Thymus (tissue), 11 donors: ENCODE measurements around the gene FOXG1. TPM values are rescaled to one million over a fixed set of nuclear protein-coding genes. Genes with fewer than 3 reads are reported as not detected.

Experiments used
- DNase-seq, 9 donors: peaks; one replicate each; pipeline ENCODE4 v3.0.0-alpha.2; 2013; ENCODE audit warnings: low spot score in 9 of 9, low read depth in 6 of 9, missing footprints in 1 of 9
- H3K27ac ChIP-seq, 2 donors: one replicate each; pipeline ENCODE4 v1.5.1; 2013; ENCODE audit warnings: control low read depth in 1 of 2, low read depth in 1 of 2, low read length in 1 of 2, mild to moderate bottlenecking in 1 of 2, moderate library complexity in 1 of 2
- H3K27me3 ChIP-seq, 2 donors: one replicate each; pipeline ENCODE4 v1.5.1; 2013; ENCODE audit warnings: low read length in 1 of 2; ENCODE audit not compliant: control insufficient read depth in 2 of 2, insufficient read depth in 1 of 2
- H3K36me3 ChIP-seq, 2 donors: one replicate each; pipeline ENCODE4 v1.5.1; 2013; ENCODE audit warnings: low read length in 1 of 2, mild to moderate bottlenecking in 1 of 2, moderate library complexity in 1 of 2; ENCODE audit not compliant: control insufficient read depth in 2 of 2, insufficient read depth in 2 of 2
- H3K4me1 ChIP-seq, 2 donors: one replicate each; pipeline ENCODE4 v1.5.1; 2013; ENCODE audit warnings: low read length in 2 of 2; ENCODE audit not compliant: control insufficient read depth in 2 of 2, insufficient read depth in 2 of 2
- H3K4me3 ChIP-seq, 2 donors: one replicate each; pipeline ENCODE4 v1.5.1; 2013; ENCODE audit warnings: low read length in 2 of 2, control low read depth in 1 of 2, mild to moderate bottlenecking in 1 of 2
- H3K9me3 ChIP-seq, 2 donors: one replicate each; pipeline ENCODE4 v1.5.1; 2013; ENCODE audit warnings: low read length in 1 of 2, mild to moderate bottlenecking in 1 of 2; ENCODE audit not compliant: control insufficient read depth in 2 of 2, insufficient read depth in 1 of 2
- WGBS: extraction: QIAGEN DNeasy Blood & Tissue Kit; methylation state at CpG from one replicate; pipeline ENCODE4 v1.1.7; 2013; 5-methylcytosine and 5-hydroxymethylcytosine counted together
- polyA plus RNA-seq: library from polyadenylated mRNA; stranded (reverse); fragments of 200-250 nt; gene quantifications from one replicate; pipeline ENCODE4 v1.2.3, GENCODE V29; 2013
- total RNA-seq: library from RNA; stranded (reverse); fragments of 120-200 nt; gene quantifications from one replicate; pipeline ENCODE4 v1.2.4, GENCODE V29; 2013
- donor health status: healthy.

Gene FOXG1
- total and polyA plus RNA-seq, 2 donors, result 1.9 to 11.4 TPM

DNA sequence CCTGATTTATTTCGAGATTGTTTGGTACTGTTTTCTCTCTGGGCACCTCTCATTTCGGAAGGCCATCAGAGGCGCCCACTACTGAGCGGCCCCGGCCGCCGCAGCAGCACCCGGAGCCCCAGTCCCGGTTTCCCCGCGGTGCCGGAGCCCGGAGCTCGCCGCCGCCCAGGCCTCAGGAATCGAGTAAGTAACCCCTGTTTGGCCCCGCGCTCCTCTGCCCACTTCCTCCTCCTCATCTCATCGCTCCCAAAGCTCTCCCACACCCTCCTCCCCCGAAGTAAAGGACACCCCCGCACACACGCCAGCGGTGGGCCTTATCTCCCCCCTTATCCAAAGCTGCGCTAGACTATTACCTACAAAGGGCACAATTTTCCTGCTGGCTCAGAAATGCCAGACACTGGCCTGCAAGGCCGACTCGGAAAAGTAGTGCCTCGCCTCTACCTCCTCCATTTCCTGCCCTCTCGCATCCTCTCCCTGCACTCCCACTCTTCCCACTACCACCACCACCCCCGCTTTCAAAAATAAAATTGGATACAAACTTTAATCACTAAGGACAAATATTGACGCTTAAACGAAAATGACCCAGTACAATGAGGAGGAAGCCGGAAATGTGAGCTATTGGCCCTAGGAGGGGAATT is 637 bp upstream of the FOXG1 start:
- Histone ChIP-seq H3K4me1 (no peaks in the 10 kb centered on the region), H3K27ac (peak overlapping the region; percentile 59 to 86), H3K9me3 (peaks cover 0 to 5% of the 10 kb centered on the region in 2 donors), H3K27me3 (peaks cover 65 to 79% of the 10 kb centered on the region in 2 donors), H3K4me3 (peak overlapping the region; percentile 29 to 37), H3K36me3 (no peaks in the 10 kb centered on the region)
- 2% methylated on average over 33 of the region's 33 CpGs for WGBS
- no peak for DNase-seq

DNA sequence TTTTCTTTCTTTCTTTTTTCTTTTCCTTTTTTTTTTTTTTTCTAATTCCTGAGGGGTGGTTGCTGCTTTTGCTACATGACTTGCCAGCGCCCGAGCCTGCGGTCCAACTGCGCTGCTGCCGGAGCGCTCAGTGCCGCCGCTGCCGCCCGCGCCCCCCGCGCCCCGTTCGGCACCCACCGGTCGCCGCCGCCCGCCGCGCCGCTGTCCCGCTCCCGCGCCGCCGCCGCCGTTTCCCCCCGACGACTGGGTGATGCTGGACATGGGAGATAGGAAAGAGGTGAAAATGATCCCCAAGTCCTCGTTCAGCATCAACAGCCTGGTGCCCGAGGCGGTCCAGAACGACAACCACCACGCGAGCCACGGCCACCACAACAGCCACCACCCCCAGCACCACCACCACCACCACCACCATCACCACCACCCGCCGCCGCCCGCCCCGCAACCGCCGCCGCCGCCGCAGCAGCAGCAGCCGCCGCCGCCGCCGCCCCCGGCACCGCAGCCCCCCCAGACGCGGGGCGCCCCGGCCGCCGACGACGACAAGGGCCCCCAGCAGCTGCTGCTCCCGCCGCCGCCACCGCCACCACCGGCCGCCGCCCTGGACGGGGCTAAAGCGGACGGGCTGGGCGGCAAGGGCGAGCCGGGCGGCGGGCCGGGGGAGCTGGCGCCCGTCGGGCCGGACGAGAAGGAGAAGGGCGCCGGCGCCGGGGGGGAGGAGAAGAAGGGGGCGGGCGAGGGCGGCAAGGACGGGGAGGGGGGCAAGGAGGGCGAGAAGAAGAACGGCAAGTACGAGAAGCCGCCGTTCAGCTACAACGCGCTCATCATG is 654 bp downstream of the FOXG1 start:
- H3K4me1 ChIP-seq, result no peaks in the 10 kb centered on the region
- no peak for DNase-seq
- no peaks in the 10 kb centered on the region for H3K36me3 ChIP-seq
- peaks cover 0 to 5% of the 10 kb centered on the region in 2 donors for H3K9me3 ChIP-seq
- peak overlapping the region; percentile 32 to 37 for H3K4me3 ChIP-seq
- WGBS, result 6% methylated on average over 100 of the region's 100 CpGs
- H3K27me3 ChIP-seq, result peaks cover 58 to 72% of the 10 kb centered on the region in 2 donors
- peak overlapping the region; percentile 60 to 74 for H3K27ac ChIP-seq

DNA sequence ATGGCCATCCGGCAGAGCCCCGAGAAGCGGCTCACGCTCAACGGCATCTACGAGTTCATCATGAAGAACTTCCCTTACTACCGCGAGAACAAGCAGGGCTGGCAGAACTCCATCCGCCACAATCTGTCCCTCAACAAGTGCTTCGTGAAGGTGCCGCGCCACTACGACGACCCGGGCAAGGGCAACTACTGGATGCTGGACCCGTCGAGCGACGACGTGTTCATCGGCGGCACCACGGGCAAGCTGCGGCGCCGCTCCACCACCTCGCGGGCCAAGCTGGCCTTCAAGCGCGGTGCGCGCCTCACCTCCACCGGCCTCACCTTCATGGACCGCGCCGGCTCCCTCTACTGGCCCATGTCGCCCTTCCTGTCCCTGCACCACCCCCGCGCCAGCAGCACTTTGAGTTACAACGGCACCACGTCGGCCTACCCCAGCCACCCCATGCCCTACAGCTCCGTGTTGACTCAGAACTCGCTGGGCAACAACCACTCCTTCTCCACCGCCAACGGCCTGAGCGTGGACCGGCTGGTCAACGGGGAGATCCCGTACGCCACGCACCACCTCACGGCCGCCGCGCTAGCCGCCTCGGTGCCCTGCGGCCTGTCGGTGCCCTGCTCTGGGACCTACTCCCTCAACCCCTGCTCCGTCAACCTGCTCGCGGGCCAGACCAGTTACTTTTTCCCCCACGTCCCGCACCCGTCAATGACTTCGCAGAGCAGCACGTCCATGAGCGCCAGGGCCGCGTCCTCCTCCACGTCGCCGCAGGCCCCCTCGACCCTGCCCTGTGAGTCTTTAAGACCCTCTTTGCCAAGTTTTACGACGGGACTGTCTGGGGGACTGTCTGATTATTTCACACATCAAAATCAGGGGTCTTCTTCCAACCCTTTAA is 1.5 kb downstream of the FOXG1 start:
- Histone ChIP-seq H3K27me3 (peaks cover 55 to 72% of the 10 kb centered on the region in 2 donors), H3K9me3 (peaks cover 0 to 5% of the 10 kb centered on the region in 2 donors), H3K4me1 (no peaks in the 10 kb centered on the region), H3K4me3 (peak overlapping the region; percentile 32 to 37), H3K36me3 (no peaks in the 10 kb centered on the region), H3K27ac (peak overlapping the region; percentile 60 to 83)
- DNase-seq, result no peak
- WGBS, result 12% methylated on average over 77 of the region's 77 CpGs

DNA sequence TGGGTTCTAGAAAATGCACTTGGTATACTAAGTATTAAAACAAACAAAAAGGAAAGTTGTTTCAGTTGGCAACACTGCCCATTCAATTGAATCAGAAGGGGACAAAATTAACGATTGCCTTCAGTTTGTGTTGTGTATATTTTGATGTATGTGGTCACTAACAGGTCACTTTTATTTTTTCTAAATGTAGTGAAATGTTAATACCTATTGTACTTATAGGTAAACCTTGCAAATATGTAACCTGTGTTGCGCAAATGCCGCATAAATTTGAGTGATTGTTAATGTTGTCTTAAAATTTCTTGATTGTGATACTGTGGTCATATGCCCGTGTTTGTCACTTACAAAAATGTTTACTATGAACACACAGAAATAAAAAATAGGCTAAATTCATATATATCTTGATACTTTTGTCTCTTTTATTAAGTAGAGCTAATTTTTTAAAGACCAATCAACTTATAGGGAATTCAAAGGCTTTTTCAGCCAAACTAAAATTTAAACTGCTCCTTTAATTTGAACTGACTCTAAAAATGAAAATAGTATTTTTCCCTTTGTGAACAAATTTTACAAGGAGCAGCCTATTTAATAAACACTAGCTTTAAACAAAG is 2.8 kb downstream of the FOXG1 start:
- no peaks in the 10 kb centered on the region for H3K4me1 ChIP-seq
- peak overlapping the region; percentile 9 to 32 for H3K4me3 ChIP-seq
- no peak for DNase-seq
- H3K27me3 ChIP-seq, result peaks cover 56 to 77% of the 10 kb centered on the region in 2 donors
- H3K9me3 ChIP-seq, result peaks cover 0 to 5% of the 10 kb centered on the region in 2 donors
- H3K36me3 ChIP-seq, result no peaks in the 10 kb centered on the region
- no peak overlapping the region for H3K27ac ChIP-seq
- whole genome bisulfite sequencing, result 26% methylated on average over 4 of the region's 4 CpGs

DNA sequence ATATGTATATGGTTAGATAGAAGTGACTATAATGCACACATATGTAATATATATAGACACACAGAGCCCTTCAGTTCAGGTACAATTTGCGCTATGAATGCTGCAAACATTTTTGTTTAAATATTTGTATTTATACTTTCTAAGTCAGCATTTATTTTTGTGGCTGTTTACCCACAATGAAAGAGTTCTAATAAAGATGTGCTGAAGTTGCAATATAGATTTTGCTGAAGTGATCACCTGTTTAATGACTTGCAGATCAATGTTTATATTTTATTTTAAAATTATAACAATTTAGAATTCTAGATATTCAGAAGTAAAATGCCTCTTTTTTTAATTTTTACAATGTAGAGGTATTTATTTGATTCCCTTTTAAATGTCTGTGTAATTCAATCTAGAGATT is 3.5 kb downstream of the FOXG1 start:
- Histone ChIP-seq H3K9me3 (peaks cover 0 to 5% of the 10 kb centered on the region in 2 donors), H3K27ac (no peak overlapping the region), H3K36me3 (no peaks in the 10 kb centered on the region), H3K4me1 (no peaks in the 10 kb centered on the region), H3K4me3 (peak overlapping the region in 1 of 2 donors; percentile 32), H3K27me3 (peaks cover 52 to 77% of the 10 kb centered on the region in 2 donors)
- no peak for DNase-seq
- WGBS, result 32% methylated on average over 1 of the region's 1 CpG

DNA sequence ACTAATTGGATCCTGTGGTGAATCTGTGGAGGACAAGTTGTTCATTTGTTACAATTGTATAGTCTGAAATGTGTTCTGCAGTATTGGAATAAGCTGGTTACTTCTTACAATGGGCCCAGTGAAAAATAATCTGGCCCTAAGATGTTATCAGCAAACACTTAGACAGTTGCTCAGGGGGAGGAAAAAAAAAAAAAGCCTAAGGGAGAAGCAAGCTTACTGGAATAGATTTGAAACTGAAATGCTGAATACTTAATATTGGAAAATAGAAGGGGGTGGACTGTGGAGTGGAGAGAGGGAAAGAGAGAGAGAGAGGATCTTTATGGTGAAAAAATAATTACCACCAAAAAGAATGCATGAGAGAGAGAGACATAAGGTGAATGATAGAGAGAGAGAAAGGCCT is 4.0 kb downstream of the FOXG1 start:
- no peak overlapping the region for H3K4me3 ChIP-seq
- peaks cover 0 to 5% of the 10 kb centered on the region in 2 donors for H3K9me3 ChIP-seq
- no peaks in the 10 kb centered on the region for H3K36me3 ChIP-seq
- no peak for DNase-seq
- no peak overlapping the region for H3K27ac ChIP-seq
- peaks cover 47 to 77% of the 10 kb centered on the region in 2 donors for H3K27me3 ChIP-seq
- H3K4me1 ChIP-seq, result no peaks in the 10 kb centered on the region

DNA sequence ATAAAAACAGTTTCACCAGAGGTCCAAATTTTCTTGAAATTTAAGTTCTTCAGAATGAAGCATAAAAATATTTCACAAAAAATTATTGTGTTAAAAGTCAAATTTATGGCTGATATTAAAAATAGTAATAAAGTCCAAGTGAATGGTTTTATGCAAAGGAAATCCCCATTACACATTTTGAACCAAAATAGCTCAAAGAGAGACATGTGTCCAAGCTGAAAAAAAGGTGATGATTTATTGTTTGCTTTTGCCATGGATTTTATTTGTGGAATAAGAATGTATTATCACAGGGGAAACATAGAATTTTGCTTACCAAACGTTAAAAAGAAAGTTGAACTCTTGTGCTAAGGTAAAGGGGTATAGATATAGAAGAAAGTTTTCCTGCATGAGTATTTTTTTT is 4.6 kb downstream of the FOXG1 start:
- Histone ChIP-seq H3K36me3 (no peaks in the 10 kb centered on the region), H3K4me3 (no peak overlapping the region), H3K4me1 (no peaks in the 10 kb centered on the region), H3K27ac (no peak overlapping the region), H3K27me3 (peaks cover 42 to 73% of the 10 kb centered on the region in 2 donors), H3K9me3 (peaks cover 0 to 5% of the 10 kb centered on the region in 2 donors)
- DNase-seq, result no peak
- WGBS, result 0% methylated on average over 1 of the region's 1 CpG

DNA sequence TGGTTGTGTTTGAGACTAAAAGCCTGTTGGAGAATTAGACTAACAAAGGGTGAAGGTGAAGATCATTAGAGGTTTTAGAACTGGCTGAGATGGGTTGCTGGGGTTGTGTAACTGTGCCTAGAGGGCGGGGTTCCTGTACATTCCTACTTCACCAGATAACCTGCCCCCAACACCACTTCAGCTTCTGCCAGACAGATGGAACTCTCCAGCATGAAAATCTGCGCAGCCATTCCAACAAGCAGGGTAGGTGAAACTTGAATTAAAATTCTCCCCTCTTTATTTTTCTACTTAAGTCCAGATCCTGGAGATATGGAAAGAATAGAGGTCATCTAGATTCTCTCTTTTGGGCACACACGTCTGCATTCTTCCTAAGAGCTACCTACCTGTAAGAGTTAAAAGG is 6.0 kb downstream of the FOXG1 start:
- Histone ChIP-seq H3K4me3 (peak overlapping the region in 1 of 2 donors; percentile 6), H3K36me3 (no peaks in the 10 kb centered on the region), H3K27me3 (peaks cover 36 to 64% of the 10 kb centered on the region in 2 donors), H3K27ac (no peak overlapping the region), H3K4me1 (no peaks in the 10 kb centered on the region), H3K9me3 (peaks cover 0 to 5% of the 10 kb centered on the region in 2 donors)
- DNase-seq, result no peak
- 5% methylated on average over 3 of the region's 3 CpGs for WGBS
